SIG-M5 treated with dmso at 0.1 percent for 504 hours (cell line): ENCODE results near the gene SEC23IP.
"Not testable (repeated sequence)": the region's sequence is repeated elsewhere in the genome, so short reads cannot be mapped to it uniquely, and the experiment has no call there.

ENCODE experiments used
- DNase-seq: peaks from one replicate; lab custom pipeline; 2025; ENCODE audit not compliant: unreplicated experiment; lab: John Stamatoyannopoulos, UW

SEC23IP gene

DNA sequence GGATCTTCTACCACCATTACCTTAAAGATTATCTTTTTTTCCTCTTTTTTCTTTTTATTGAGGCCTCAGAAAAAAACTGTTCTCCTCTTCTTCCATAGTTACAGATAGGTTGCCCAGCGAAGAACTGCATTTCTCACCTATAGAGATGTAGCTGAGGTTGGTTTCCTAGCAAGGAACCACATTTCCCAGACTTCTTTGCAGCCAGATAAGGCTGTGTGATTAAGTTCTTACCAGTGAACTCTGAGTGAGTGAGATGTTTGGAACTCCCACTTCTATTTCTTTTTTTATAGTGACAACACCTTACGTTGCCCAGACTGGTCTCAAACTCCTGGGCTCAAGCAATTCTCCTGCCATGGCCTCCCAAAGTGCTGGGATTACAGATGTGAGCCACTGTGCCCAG is 14.0 kb upstream of the SEC23IP start:
- no peak for DNase-seq

DNA sequence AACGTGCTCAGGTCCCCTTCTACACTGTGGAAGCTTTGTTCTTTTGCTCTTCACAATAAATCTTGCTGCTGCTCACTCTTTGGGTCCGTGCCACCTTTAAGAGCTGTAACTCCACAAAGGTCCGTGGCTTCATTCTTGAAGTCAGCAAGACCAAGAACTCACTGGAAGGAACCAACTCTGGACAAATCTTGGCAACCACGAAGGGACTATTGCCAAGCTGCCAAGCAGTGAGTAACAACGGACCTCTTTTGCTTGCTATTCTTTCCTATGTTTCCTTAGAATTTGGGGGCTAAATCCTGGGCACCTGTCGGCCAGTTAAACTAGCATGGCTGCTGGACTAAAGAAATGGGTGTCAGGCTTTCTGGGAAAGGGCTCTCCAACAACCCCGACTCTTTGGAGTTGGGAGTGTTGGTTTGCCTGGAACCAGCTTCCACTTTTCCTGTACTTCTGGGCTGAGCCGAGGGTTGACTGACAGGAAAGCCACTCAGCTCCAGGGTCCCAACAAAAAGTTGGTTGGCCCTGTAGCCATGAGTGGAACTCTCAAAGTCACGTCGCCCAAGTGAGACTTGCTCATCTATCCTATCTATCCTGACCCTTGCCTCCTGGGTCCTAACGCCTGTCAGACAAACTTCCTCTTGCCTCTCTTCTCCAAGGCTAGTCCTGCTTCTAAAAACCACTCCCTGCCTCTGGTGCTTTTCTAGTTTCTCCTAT is 8.5 kb upstream of the SEC23IP start:
- not testable (repeated sequence) for DNase-seq

DNA sequence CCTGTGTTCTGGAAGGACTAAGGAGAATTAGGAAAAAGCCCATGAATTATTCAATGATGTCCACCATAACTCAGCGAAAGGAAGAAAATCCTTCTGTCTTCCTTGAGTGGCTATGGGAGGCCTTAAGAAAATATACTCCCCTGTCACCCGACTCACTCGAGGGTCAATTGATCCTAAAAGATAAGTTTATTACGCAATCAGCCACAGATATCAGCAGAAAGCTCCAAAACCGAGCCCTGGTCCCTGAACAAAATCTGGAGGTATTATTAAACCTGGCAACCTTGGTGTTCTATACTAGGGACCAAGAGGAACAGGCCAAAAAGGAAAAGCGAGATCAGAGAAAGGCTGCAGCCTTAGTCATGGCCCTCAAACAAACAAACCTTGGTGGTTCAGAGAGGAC is 6.5 kb upstream of the SEC23IP start:
- DNase-seq: not testable (repeated sequence)

DNA sequence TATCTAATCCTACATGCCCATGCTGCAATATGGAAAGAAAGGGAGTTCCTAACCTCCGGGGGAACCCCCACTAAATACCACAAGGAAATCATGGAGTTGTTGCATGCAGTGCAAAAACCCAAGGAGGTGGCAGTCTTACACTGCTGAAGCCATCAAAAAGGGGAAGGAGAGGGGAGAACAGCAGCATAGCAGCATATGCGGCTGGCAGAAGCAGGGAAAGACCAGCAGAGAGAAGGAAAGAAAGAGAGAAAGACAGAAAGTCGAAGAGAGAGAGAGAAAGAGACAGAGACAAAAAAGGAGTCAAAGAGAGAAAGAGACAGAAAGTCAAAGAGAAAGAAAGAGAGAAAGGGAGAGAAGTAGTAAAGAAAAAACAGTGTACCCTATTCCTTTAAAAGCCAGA is 3.8 kb upstream of the SEC23IP start:
- not testable (repeated sequence) for DNase-seq

GRCh38 chr10:119889201-119889600 is 3.3 kb upstream of the SEC23IP start:
- not testable (repeated sequence) for DNase-seq

DNA sequence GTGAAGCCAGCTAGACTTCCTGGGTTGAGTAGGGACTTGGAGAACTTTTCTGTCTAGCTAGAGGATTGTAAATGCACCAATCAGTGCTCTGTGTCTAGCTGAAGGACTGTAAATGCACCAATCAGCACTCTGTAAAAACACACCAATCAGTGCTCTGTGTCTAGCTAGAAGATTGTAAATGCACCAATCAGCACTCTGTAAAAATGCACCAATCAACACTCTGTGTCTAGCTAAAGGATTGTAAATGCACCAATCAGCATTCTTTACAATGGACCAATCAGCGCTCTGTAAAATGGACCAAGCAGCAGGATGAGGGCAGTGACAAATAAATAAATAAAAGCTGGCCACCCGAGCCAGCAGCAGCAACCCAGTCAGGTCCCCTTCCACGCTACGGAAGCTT is 2.2 kb upstream of the SEC23IP start:
- DNase-seq: not testable (repeated sequence)

GRCh38 chr10:119891849-119892187 is 712 bp upstream of the SEC23IP start:
- DNase-seq: not testable (repeated sequence)

DNA sequence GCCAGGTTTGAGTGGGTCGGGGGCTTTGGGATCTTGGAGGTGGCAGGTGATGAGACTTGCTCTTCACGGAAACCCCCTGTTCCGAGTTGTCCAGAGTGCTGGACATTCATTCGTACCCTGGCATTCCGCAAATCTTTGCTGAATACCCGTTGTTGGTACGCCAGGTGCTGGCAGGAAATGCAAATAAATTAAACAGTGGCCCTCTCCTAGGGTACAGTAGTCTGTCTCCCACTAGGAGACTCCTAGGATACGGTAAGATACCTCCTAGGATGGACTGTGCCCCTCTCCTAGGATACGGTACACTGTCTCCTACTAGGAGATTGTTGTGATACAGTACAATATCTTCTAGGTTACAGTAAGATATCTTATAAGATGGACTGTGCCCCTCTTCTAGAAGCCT is 544 bp downstream of the SEC23IP start:
- DNase-seq: no peak

DNA sequence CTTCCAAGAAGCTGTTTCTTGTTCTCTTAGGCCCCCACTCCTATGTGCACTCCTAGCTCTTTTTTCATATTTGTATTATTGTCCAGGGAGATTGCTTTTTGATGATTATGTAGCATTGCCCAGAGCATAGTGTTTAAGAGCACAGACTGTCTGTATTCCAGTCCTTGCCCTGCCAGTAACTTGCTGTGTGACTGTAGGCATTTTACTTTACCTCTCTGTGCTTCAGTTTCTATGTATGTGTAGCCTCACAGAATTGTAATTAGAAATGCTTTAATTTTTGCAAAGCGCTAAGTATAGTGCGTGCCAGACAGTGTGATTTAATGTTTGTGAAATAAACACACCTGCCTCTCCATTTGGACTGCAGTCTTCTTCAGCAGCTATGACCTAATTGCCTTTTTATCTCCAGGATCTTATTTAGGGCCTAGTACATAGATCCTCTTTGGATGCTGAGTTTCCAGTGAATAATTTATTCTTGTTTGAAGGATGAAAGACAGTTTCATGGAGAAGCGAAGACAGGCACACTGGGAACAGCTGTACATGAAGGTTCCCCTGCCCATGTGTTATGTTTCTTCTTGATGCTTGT is 1.4 kb downstream of the SEC23IP start:
- DNase-seq: no peak

GRCh38 chr10:119896061-119896655 is 3.6 kb downstream of the SEC23IP start:
- DNase-seq: peak; percentile 79

GRCh38 chr10:119896937-119897770 is 4.6 kb downstream of the SEC23IP start:
- DNase-seq: no peak

DNA sequence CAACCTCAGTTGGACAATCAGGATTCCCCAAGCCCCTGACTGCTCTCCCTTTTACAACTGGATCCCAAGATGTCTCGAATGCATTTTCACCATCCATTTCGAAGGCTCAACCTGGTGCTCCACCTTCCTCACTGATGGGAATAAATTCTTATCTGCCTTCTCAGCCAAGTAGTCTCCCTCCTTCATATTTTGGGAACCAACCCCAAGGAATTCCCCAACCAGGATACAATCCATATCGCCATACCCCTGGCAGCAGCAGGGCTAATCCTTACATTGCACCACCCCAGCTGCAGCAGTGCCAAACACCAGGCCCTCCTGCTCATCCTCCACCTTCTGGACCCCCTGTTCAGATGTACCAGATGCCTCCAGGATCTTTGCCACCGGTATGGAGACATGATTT is 6.0 kb downstream of the SEC23IP start:
- no peak for DNase-seq

GRCh38 chr10:119903946-119904666 is 11.6 kb downstream of the SEC23IP start:
- no peak for DNase-seq

GRCh38 chr10:119907695-119908094 is 15.2 kb downstream of the SEC23IP start:
- DNase-seq: not testable (repeated sequence)

GRCh38 chr10:119908166-119908565 is 15.6 kb downstream of the SEC23IP start:
- no peak for DNase-seq

GRCh38 chr10:119910689-119911088 is 18.2 kb downstream of the SEC23IP start:
- no peak for DNase-seq

GRCh38 chr10:119917777-119918176 is 25.2 kb downstream of the SEC23IP start:
- no peak for DNase-seq

DNA sequence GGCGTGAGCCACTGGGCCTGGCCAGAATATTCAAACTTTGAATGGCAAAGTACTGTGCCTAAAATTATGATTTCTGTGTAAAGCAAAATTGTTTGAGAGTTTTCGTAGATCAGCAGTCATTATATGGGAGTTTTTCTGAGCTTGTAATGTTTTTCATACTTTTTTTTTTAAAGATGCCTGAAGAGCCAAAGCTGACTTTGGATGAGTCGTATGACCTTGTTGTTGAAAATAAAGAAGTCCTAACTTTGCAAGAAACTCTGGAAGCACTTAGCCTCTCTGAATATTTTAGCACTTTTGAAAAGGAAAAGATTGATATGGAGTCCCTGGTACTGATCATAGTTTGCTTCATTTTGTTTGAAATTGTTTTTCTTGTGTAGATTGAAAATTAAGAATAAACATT is 26.7 kb downstream of the SEC23IP start:
- DNase-seq: no peak

GRCh38 chr10:119919826-119920225 is 27.3 kb downstream of the SEC23IP start:
- DNase-seq: peak; percentile 32

- no peak for DNase-seq
Measured at GRCh38 chr10:119928411-119928810, 35.9 kb downstream of the SEC23IP start.

DNA sequence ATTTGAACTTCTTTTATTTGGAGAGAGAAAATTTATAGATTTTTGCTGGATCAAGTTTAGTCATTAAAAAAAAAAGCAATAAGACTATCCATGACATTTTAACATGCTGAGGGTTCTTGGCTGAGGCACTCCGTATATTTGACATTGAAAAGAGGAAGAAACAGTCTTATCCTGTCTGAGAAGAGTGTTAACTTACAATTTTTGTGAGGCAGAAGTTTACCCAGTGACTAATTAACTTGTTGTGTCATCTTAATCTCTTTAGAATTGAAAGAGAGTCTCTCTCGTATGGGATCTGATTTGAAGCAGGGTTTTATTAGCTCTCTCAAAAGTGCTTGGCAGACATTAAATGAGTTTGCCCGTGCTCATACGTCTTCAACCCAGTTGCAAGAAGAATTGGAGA is 39.3 kb downstream of the SEC23IP start:
- no peak for DNase-seq
